ENCODE measurements around the gene ADH6.

Gene ADH6

DNA sequence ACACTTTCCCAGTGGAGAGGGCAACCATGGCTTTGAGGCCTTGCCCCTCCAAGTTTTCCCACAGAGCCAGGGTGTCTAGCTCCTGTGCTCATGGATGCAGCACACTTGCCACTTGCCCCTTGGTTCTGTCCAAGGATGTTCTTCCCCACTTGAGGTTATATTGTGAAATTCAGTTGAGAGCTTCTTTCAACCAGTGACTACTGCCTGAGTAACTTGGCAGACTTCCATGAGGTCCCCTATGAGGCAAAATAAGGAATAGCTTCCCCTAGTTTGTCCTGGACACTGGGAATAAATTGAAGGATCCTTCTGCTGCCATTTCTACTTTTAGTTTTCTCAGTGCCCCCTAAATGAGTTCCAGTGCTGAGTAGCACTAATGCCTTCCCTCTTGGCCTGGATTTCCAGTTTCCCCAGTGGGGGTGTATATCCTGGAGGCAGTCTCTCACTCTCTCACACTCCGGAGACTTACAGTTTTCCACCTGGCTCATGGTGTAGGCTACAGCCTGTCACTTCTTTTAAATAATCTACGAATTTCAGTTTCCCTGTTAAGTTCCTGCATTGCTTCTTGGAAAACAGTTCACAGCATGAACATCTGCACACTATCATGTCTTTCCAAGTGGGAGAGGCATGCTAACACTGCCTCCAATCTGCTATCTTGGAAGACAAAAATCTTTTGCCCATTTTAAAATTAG is 38.5 kb downstream of the ADH6 start:
- Mint-ChIP-seq H3K4me3 (no peak overlapping the region), H3K27me3 (ENCODE audit: low read depth, poor library complexity) (no peaks in the 10 kb centered on the region), H3K27ac (no peak overlapping the region), H3K9me3 (peaks cover 35% of the 10 kb centered on the region), H3K36me3 (ENCODE audit: low read depth) (peaks cover 33% of the 10 kb centered on the region), H3K4me1 (no peaks in the 10 kb centered on the region)
- TF ChIP-seq, protein P1, sequence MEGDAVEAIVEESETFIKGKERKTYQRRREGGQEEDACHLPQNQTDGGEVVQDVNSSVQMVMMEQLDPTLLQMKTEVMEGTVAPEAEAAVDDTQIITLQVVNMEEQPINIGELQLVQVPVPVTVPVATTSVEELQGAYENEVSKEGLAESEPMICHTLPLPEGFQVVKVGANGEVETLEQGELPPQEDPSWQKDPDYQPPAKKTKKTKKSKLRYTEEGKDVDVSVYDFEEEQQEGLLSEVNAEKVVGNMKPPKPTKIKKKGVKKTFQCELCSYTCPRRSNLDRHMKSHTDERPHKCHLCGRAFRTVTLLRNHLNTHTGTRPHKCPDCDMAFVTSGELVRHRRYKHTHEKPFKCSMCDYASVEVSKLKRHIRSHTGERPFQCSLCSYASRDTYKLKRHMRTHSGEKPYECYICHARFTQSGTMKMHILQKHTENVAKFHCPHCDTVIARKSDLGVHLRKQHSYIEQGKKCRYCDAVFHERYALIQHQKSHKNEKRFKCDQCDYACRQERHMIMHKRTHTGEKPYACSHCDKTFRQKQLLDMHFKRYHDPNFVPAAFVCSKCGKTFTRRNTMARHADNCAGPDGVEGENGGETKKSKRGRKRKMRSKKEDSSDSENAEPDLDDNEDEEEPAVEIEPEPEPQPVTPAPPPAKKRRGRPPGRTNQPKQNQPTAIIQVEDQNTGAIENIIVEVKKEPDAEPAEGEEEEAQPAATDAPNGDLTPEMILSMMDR (IDR thresholded peaks at IDR 0.05) = no peak
- DNase-seq = no peak

DNA sequence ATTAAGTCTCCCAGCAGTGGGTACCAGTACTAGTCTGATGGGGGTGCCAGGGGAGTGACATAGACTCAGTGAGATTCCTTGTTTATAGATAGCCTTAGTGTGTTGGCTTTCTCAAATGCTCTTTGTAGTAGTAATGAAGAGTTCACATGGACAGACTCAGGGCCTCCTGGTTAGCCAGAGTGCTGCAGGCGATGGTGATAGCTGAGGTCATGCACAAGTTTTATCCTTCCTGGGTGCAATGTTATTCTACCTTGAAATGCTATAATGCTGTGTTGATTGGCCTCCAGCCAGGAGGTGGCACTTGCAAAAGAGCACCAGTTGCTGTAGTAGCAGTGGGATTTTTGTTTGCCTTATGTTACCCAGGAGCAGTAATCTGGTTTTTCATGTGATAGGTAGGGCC is 39.4 kb downstream of the ADH6 start:
- H3K9me3 Mint-ChIP-seq = peaks cover 31% of the 10 kb centered on the region
- H3K27ac Mint-ChIP-seq = no peak overlapping the region
- H3K4me3 Mint-ChIP-seq = no peak overlapping the region

DNA sequence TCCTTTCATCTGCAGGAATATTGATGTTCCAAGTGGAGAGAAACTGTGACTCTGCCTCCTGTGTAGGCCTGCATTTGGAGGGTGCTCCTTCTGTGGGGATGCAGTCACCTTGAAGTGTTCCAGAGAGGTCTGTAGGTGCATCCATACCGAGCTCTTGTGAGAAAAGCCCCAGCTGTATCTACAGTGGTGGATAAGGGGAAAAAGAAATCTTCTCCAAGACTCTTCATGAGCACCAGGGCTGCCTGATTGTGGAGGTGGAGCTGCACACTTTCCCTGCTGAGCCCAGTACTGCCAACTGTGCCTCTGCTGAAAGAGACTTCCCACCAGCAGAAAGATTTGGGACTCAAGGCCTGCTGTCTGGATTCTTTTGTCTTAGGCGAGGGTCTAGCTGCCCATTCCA is 39.9 kb downstream of the ADH6 start:
- Mint-ChIP-seq H3K27ac (no peak overlapping the region), H3K9me3 (peaks cover 30% of the 10 kb centered on the region), H3K27me3 (ENCODE audit: low read depth, poor library complexity) (no peaks in the 10 kb centered on the region), H3K4me1 (no peaks in the 10 kb centered on the region), H3K4me3 (no peak overlapping the region), H3K36me3 (ENCODE audit: low read depth) (peaks cover 29% of the 10 kb centered on the region)
- TF ChIP-seq, protein P1 (IDR thresholded peaks at IDR 0.05) = no peak
- no peak for DNase-seq

More for the DNA sequence above, 39.4 kb downstream of the ADH6 start:
- H3K36me3 Mint-ChIP-seq (ENCODE audit: low read depth) = peaks cover 30% of the 10 kb centered on the region
- no peak for DNase-seq
- H3K27me3 Mint-ChIP-seq (ENCODE audit: low read depth, poor library complexity) = no peaks in the 10 kb centered on the region
- TF ChIP-seq, protein P1 (IDR thresholded peaks at IDR 0.05) = no peak
- no peaks in the 10 kb centered on the region for H3K4me1 Mint-ChIP-seq

DNA sequence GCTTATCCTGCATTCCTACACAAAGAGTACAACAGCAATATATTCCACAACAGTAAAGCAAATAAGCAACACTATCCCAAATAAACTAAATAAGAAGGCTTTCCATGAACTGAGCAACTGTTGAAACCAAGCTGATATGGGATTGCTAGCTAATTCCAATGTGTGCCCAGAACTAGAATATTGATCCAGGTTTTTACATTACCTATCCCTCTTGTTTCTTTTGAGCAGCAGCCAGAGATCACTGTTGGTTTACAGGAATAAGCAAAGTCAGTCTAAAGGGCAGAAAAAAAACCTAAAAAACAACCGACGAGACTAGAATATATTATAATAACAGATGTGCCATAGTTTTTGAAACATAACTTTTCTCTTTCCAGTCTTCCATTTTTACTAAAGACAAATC is 52.5 kb downstream of the ADH6 start:
- Mint-ChIP-seq H3K27ac (no peak overlapping the region), H3K4me3 (no peak overlapping the region), H3K27me3 (ENCODE audit: low read depth, poor library complexity) (no peaks in the 10 kb centered on the region), H3K4me1 (no peaks in the 10 kb centered on the region), H3K9me3 (no peaks in the 10 kb centered on the region), H3K36me3 (ENCODE audit: low read depth) (peaks cover 5% of the 10 kb centered on the region)
- TF ChIP-seq, protein P1 (IDR thresholded peaks at IDR 0.05) = no peak
- no peak for DNase-seq

DNA sequence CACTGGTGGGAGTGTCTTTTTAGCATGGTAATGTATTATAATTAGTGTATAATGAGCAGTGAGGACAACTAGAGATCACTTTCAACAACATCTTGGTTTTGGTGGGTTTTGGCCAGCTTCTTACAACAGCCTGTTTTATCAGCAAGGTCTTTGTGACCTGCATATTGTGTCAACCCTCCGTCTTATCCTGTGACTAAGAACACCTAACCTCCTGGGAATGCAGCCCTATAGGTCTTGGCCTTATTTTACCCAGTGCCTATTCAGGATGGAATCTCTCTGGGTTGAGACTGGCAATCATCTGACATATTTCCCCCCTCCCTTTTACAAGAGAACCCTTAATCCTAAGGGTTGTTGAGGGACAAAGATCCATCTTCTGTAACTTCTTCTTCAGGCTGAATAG is 53.1 kb downstream of the ADH6 start:
- no peaks in the 10 kb centered on the region for H3K4me1 Mint-ChIP-seq
- no peaks in the 10 kb centered on the region for H3K27me3 Mint-ChIP-seq (ENCODE audit: low read depth, poor library complexity)
- TF ChIP-seq, protein P1 (IDR thresholded peaks at IDR 0.05) = no peak
- no peaks in the 10 kb centered on the region for H3K9me3 Mint-ChIP-seq
- H3K27ac Mint-ChIP-seq = no peak overlapping the region
- peaks cover 5% of the 10 kb centered on the region for H3K36me3 Mint-ChIP-seq (ENCODE audit: low read depth)
- H3K4me3 Mint-ChIP-seq = no peak overlapping the region
- no peak for DNase-seq

Measured in nephron progenitor cell (in vitro differentiated cells).